Measurements from ENCODE around the gene RAC3.
A peak's percentile ranks its signal among the peaks of the same experiment; 100 is the strongest.

Gene RAC3

DNA sequence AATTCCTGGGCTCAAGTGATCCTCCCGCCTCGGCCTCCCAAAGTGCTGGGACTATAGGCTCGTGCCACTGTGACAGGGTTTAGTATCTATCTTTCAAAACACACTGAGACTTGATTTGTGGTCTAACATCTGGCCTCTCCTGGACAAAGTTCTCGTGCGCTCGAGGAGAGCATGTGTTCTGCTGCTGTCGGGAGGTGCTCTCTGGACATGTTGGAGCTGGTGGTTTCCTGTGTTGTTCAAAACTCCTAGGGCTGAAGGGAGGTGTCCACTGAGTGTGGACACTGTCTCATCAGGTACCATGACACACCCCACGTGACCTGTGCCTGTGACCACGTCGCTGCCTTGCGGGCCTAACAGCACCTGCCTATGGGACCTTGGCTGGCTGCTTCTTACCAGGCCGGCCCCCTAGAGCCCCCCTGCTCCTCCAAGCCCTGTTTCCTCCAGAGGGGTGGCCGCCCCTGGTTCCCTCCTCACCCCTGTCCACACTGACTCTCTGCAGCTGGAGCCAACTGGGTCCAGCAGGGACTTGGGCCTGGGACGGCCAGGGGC, 14.5 kb downstream of the RAC3 start:
- no peak for DNase-seq

- DNase-seq = no peak
Observed at GRCh38 chr17:82046903-82047302, 15.4 kb downstream of the RAC3 start.

GRCh38 chr17:82047379-82047778, 15.9 kb downstream of the RAC3 start:
- DNase-seq = no peak

DNA sequence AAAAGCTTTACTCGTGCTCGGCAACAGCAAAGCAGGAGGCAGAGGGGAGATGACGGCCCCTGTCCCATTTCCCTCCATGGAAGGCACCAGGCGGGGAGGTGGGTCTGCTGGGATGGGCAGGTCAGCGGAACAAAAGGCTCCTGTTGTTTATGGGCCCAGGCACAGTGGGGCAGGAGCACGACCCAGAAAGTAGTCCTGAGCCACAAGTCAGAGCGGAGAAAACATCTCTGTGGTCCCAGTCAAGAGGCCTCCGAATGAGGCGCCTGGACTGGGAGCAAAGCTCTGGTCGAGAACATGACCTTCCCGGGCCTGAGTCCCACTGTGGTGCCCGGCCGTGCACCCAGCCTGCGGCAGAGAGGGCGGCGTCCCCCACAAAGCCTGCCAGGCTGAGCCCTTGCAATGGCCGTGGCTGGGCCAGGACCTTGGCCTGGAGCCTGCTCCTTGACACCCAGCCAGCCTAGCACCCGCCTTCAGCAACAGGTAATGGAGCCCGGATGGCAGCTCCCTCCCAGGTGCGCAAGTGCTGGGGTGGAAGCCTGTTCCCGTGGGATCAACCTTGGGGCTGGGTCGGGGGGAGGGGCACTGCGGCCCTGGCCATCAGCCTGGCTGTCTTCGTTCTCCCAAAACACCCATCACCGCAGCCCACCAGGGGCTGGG, 16.6 kb downstream of the RAC3 start:
- DNase-seq = no peak

GRCh38 chr17:82048571-82048971, 17.1 kb downstream of the RAC3 start:
- no peak for DNase-seq

DNA sequence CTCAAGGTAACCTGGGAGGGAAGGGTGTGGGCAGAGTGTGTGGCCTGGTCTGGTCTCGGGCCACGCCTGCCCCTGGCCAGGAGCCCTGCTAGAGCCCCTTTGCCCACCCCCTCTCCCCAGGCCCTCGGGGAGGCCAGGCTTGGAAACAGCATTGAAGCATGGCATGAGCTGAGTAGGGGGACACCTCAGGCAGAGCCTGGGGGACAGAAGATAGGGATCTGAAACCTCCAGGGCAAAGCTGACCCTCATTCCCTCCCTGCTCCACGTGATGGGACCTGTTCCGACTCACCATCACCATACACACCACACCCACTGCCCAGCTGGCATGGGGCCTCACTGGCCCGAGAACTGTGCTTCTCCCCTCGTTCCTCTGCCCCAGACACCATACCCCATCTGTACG, 17.6 kb downstream of the RAC3 start:
- no peak for DNase-seq

DNA sequence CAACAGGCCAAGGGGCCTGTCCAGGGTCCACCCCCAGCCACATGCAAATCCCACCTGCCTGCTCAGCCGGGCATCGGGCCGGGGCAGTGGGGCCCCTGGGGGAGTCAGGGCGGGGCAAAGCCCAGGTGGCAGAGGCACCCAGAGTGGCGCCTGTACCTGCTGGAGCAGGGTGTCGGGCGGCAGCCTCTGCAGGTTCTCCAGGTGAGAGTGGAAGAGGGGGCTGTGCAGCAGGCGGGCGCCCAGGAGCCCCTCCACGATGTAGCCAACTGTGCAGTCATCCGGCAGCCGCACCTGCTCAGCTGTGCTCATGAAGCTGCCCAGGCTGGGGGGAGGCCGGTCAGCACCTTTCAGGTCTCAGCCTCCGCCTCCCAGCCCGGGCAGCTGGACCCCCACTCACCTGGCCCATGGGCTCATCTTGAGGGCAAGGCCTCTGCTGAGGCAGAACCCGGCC, 18.1 kb downstream of the RAC3 start:
- no peak for DNase-seq

DNA sequence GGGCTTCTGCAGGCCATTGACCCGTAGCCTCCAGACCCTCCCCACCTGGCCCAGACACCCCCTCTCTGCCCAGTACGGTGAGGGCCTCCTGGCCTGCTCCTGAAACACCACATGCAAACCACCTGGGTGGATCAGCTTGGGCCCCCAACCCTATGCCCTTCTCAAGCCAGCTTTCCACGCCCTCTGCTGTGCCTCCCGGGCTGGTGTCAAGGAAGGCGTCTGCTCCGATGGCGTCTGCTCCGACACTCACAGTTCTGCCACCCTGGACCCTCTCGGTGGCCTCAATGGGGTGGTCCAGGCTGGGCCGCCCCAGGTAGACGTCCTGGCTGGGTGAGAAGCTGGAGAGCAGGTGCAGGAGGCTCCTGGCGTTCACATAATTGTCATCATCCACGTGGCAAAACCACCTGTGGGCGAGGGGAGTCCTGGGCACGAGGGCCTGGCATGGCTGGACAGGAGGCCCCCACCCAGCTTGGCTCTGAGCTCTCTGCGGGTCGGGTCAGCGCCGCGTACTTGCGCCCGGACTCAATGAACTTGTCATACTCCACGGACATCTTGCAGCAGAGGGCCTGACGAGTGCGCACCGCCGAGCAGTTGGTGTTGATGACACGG, 18.8 kb downstream of the RAC3 start:
- DNase-seq = no peak

DNA sequence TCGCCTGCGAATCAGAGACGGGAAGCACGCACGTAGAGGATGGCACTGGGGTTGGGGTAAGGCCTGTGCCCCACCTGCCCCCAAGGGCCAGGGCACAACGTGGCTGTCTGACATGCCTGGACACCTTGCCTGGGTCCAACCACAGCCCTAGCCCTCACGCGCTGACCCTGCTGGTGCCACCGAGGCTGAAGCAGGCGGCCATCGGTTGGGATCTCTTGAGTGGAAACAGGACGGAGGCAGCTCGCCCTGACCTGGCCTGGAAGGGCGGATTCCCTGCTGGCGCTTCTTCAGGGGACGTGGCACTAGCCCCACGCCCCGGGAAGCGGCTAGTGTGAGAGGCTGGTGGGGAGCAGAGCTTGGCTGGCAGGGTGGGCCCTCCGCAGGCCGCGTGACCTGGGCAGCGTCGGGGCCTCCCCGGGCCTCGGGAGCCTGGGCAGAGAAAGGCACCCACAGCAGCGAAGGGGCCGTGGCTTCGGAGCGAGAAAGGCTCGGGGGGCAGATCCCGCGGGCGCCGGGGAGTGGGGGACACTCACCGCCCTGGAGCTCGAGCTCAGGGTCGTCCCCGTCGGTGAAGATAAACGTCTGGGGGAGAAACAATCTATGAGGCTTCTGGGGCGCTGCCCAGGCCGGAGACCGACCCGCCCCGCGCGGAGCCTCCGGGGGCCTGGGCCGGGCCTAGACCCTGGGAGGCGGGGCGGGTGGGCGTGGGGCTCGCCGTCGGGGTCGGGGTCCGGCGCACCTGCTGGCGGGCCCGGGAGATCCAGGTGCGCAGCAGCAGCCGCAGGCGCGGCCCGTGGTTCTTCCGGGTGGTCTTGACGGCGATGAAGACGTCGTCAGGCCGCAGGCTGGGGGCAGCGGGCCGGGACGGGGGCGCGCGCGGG, 19.5 kb downstream of the RAC3 start:
- DNase-seq = no peak

- DNase-seq = peak; percentile 93
Observed at GRCh38 chr17:82051776-82052637, 20.5 kb downstream of the RAC3 start, which contains the start of the genes GPS1 and RFNG. GPS1 (plus strand) TSS chr17:82051898; CDS start chr17:82051932, 34 bp downstream. RFNG (minus strand) TSS chr17:82051811; CDS start chr17:82051766, 45 bp downstream.

GRCh38 chr17:82052638-82053059, 21.2 kb downstream of the RAC3 start:
- no peak for DNase-seq

DNA sequence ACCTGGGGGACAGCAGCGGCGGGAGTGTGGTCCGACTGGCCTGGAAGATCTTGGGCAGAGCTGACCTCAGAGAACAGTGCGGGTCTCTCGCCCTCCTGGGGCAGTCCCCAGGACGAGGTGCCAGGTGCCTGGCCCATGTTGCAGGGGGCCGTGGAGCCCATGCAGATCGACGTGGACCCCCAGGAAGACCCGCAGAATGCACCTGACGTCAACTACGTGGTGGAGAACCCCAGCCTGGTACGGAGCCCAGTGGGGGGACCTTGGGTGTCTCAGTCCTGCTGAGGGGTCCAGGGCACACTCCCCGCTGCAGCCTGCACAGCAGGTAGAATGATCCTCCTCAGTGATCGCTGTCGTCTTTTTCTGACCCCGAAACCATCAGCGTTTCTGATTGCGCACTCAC, 21.7 kb downstream of the RAC3 start:
- no peak for DNase-seq

DNA sequence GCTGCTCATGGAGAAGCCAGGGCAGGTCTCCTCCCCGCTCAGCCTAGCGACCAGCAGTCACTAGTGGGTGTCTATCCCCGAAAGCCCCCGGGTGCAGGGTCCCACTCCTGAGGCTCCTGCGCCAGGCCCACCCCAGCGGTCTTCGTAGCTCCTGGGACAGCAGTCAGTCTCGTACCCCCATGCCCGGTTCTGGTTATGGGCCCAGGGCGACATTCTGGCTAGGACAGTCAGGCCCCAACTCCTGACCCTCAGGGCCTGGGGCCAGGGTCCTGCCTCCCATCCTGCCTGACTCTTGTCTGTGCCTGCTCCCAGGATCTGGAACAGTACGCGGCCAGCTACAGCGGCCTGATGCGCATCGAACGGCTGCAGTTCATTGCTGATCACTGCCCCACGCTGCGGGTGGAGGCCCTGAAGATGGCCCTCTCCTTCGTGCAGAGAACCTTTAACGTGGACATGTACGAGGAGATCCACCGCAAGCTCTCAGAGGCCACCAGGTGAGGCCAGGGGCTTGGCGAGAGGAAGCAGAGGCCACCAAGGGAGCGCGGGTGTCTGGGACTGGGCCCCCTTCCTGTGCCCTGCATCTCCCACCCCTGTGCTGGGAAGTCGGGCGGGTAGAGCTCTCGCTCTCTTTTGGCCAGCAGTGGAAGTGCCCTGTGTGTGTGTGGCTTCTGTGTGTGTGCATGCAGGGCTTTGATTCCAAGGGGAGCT, 22.2 kb downstream of the RAC3 start:
- no peak for DNase-seq

DNA sequence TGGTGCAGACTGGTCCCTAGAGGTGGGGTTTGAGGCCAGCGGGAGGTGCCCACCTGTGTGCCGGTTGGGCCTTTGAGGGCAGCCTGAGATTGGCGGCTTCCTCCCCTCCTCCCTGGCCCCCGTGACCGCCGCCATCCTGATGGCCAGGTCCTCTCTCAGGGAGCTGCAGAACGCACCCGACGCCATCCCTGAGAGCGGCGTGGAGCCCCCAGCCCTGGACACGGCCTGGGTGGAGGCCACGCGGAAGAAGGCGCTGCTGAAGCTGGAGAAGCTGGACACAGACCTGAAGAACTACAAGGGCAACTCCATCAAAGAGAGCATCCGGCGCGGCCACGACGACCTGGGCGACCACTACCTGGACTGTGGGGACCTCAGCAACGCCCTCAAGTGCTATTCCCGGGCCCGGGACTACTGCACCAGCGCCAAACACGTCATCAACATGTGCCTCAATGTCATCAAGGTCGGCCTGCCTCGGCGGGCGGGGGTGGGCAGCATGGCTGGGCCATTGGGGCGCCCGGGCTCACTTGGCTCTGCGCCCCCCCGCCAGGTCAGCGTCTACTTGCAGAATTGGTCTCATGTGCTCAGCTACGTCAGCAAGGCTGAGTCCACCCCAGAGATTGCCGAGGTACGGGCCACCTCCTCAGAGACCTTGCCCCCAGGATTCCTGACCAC, 23.0 kb downstream of the RAC3 start:
- DNase-seq = no peak

- no peak for DNase-seq
Observed at GRCh38 chr17:82055023-82055964, 23.8 kb downstream of the RAC3 start.

DNA sequence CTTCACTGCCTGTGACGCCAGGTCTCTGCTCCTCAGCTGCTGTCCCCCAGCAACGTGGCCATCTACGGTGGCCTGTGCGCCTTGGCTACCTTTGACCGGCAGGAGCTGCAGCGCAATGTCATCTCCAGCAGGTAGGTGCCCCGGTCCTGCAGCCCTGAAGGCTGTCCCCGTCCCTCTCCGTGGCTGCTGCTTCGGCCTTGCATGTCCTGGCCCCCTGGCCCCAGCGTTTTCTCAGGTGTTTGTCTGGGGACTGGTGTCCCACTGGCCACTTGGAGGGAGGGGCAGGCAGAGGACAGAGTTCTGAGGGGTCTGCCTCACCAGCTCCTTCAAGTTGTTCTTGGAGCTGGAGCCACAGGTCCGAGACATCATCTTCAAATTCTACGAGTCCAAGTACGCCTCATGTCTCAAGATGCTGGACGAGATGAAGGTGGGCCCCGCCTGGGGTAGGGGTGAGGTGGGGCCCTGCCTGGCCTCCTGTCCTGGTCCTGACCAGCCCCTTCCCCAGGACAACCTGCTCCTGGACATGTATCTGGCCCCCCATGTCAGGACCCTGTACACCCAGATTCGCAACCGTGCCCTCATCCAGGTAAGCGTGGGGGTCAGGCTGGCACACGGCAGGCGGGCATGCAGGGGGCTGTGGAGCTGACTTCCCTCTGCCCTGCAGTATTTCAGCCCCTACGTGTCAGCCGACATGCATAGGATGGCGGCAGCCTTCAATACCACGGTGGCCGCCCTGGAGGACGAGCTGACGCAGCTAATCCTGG, 24.7 kb downstream of the RAC3 start:
- no peak for DNase-seq

- no peak for DNase-seq
Observed at GRCh38 chr17:82056729-82057621, 25.5 kb downstream of the RAC3 start.
